Ishikawa (cell line): ENCODE results near the gene RASGEF1C.

Experiments
- CEBPB ChIP-seq: IDR thresholded peaks from 2 replicates; pipeline ENCODE4 v1.6.1; 2012
- CREB1 ChIP-seq: IDR thresholded peaks from 2 replicates; pipeline ENCODE4 v1.6.1; 2012; ENCODE audit warnings: low read depth
- EGR1 ChIP-seq: IDR thresholded peaks from 2 replicates; pipeline ENCODE4 v1.6.1; 2012
- EP300 ChIP-seq: IDR thresholded peaks from 2 replicates; pipeline ENCODE4 v1.6.1; 2012; ENCODE audit warnings: borderline replicate concordance
- FOXM1 ChIP-seq: IDR thresholded peaks from 2 replicates; pipeline ENCODE4 v1.6.1; 2012; ENCODE audit warnings: low read depth, borderline replicate concordance
- MAX ChIP-seq: IDR thresholded peaks from 2 replicates; pipeline ENCODE4 v1.6.1; 2012
- TAF1 ChIP-seq: IDR thresholded peaks from 2 replicates; pipeline ENCODE4 v1.6.1; 2012; ENCODE audit warnings: low read depth, mild to moderate bottlenecking
- TCF12 ChIP-seq: IDR thresholded peaks from 2 replicates; pipeline ENCODE4 v1.6.1; 2012; ENCODE audit warnings: low read depth
- TEAD4 ChIP-seq: IDR thresholded peaks from 2 replicates; pipeline ENCODE4 v1.6.1; 2012
- ZBTB7A ChIP-seq: IDR thresholded peaks from 2 replicates; pipeline ENCODE4 v1.6.1; 2012; ENCODE audit warnings: low read depth
- TF ChIP-seq, protein P1 (sequence below): IDR thresholded peaks from 2 replicates; pipeline ENCODE4 v1.6.1; 2012; ENCODE audit warnings: low read depth, mild to moderate bottlenecking
- TF ChIP-seq, protein P2 (sequence below): IDR thresholded peaks from 2 replicates; pipeline ENCODE4 v1.6.1; 2012

DNA sequence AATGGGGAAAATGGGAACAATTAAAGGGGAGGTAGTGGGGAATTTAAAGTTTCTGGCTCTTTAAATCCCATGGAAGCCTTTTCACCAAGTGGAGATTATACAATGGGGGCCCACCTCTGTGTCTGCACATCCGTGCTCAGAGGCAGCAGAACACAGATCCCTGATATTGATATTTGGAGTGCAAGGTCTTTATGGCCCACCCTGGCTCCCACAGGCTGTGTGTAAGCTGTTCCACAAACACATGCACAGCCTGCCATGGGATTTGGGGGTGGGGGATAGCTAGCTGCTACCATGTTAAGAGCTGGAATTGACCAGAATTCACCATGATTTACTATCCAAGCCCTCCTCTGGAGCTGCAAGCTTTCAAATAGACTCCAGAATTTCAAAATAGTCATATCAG lies 55.9 kb downstream of the RASGEF1C start:
- no peak for TF ChIP-seq FOXM1
- TF ChIP-seq EGR1: no peak
- TF ChIP-seq TCF12: no peak
- TF ChIP-seq, protein P1, sequence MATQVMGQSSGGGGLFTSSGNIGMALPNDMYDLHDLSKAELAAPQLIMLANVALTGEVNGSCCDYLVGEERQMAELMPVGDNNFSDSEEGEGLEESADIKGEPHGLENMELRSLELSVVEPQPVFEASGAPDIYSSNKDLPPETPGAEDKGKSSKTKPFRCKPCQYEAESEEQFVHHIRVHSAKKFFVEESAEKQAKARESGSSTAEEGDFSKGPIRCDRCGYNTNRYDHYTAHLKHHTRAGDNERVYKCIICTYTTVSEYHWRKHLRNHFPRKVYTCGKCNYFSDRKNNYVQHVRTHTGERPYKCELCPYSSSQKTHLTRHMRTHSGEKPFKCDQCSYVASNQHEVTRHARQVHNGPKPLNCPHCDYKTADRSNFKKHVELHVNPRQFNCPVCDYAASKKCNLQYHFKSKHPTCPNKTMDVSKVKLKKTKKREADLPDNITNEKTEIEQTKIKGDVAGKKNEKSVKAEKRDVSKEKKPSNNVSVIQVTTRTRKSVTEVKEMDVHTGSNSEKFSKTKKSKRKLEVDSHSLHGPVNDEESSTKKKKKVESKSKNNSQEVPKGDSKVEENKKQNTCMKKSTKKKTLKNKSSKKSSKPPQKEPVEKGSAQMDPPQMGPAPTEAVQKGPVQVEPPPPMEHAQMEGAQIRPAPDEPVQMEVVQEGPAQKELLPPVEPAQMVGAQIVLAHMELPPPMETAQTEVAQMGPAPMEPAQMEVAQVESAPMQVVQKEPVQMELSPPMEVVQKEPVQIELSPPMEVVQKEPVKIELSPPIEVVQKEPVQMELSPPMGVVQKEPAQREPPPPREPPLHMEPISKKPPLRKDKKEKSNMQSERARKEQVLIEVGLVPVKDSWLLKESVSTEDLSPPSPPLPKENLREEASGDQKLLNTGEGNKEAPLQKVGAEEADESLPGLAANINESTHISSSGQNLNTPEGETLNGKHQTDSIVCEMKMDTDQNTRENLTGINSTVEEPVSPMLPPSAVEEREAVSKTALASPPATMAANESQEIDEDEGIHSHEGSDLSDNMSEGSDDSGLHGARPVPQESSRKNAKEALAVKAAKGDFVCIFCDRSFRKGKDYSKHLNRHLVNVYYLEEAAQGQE: no peak
- no peak for TF ChIP-seq EP300
- no peak for TF ChIP-seq TEAD4
- no peak for TF ChIP-seq CEBPB
- no peak for TF ChIP-seq MAX
- TF ChIP-seq, protein P2, sequence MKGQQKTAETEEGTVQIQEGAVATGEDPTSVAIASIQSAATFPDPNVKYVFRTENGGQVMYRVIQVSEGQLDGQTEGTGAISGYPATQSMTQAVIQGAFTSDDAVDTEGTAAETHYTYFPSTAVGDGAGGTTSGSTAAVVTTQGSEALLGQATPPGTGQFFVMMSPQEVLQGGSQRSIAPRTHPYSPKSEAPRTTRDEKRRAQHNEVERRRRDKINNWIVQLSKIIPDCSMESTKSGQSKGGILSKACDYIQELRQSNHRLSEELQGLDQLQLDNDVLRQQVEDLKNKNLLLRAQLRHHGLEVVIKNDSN: no peak
- TF ChIP-seq TAF1: no peak
- TF ChIP-seq ZBTB7A: no peak
- TF ChIP-seq CREB1: no peak
